Activated CD4-positive, alpha-beta T cell treated with anti-CD3 and anti-CD28 coated beads, Interleukin-2, amount 50 U/mL, for 48 hours (primary cell): ENCODE measurements around the gene CFAP99.
"Not testable (repeated sequence)": the region's sequence is repeated elsewhere in the genome, so short reads cannot be mapped to it uniquely, and the experiment has no call there.

ENCODE experiments used
- DNase-seq, 2 experiments: peaks; one replicate each; pipeline ENCODE4 v3.0.0-alpha.2; 2020

The CFAP99 gene

GRCh38 chr4:2449511-2450392 is 31.0 kb downstream of the CFAP99 start:
- DNase-seq = no peak

GRCh38 chr4:2450394-2451035 is 31.8 kb downstream of the CFAP99 start:
- DNase-seq = no peak

GRCh38 chr4:2451036-2451520 is 32.3 kb downstream of the CFAP99 start:
- DNase-seq = no peak

DNA sequence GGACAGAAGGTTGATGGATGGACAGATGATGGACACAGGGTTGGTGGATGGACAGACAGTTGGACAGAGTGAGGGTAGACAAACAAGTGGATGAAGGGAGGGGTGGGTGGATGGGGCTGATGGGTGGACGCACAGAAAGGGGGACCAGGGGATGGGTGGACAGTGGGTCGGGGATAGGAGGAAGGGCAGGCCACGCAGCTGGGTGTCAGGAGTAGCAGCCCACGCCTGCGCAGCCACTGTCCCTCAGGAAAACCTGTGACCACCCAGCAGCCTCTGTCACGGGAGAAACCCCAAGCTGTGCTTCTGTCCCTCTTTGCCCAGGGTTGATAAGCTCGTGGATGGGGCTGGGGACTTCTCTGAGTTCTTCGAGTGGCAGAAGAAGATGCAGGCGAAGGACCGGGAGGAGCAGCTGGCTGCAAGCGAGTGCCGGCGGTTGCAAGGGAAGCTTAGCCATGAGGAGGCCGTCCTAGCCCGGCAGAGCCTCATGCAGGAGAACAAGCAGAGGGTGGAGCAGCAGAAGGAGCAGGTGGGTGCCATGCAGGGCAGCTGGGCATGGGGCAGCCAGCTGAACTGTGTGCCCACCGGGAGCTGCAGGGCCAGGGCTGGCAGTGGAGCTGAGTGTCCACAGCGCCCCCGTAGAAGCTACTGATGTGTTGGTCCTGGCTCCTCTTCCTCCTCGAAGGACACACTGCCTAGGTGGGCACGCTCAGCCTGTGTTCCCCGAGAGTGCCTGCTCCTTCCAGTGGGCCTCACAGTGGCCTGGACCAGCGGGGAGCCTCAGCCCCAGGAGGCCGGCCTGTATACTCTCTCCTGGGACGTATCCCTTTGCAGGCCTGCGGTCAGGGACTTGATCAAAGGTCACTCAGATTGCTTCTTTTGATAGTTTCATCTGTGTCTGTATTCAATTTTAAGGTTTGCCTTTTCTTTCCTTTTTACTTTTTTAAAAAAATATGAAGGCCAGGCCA is 33.3 kb downstream of the CFAP99 start:
- no peak for DNase-seq

- no peak for DNase-seq
These were observed 38.9 kb downstream of the CFAP99 start for GRCh38 chr4:2457481-2458295.

GRCh38 chr4:2458546-2459491 is 40.1 kb downstream of the CFAP99 start:
- DNase-seq = no peak

DNA sequence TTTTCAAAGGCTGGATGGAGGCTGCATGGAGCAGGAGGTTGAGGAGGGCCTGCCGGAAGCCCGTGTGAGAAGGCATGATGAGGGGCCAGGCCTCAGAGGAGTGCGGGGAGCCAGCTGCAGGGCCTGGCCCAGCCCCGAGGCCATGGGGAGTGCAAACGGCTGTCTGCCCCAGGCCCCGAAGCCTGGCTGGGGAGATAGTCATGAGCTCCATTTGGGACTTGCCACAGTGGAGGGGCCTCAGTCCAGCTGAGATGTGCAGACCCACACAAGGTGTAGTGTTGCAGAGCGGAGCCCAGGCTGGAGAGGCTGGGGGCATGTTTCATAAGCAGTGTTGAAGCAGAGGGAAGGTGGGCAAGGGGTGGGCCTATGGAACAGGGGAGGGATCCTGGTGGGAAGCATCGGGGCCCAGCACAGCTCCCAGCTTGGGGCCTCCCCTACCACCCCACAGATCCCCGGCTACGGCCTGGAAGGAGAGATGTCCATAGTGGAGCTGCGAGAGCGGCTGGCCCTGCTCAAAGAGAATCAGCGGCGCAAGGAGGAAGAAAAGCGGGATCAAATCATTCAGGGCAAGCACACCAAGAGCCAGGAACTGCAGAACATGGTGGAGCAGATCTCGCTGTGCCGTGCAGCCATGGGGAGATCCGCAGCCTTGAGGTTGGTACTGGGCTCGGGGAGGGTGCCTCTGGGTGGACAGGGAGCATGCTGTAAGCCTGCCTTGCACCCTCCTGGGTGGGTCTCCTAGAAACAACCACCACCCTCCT is 41.0 kb downstream of the CFAP99 start:
- DNase-seq = no peak

DNA sequence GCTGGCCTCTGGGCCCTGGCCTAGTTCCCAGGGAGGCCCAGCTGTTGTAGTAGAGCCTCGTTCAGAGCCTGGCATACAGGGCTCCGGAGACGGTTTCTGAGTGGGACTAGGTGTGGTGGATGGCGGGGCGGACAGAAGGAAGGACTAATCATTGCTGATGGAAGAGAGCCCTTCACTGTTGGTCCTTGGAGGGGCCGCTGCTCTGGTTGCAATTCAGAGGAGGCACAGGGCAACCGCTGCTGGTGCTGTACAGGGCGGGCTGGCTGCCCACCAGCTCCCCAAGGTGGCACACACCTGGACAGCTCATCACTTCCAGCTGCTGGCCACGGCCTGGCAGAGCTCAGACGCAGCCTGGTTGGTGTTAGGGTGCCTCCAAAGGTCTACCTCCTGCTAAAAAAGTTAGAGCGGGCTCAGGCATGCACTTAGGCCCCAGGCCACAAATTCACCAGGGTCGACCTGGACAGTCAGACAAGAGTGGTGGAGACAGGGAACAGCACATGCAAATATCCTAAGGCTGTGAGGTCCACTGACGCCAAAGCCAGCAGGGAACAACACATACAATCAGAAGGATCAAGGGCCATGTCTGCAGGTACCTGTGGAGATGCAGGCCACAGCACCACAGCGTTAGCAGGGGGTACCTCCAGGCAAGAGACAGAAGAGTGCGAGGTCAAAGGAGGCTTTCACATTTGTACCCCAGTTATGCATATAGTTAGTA is 42.6 kb downstream of the CFAP99 start:
- DNase-seq = no peak

- DNase-seq = peak; percentile 59 to 65
These were observed 43.6 kb downstream of the CFAP99 start for GRCh38 chr4:2462218-2462991.

- no peak for DNase-seq
These were observed 44.4 kb downstream of the CFAP99 start for GRCh38 chr4:2462992-2463762.

- DNase-seq = no peak
These were observed 46.3 kb downstream of the CFAP99 start for GRCh38 chr4:2465032-2465431.

DNA sequence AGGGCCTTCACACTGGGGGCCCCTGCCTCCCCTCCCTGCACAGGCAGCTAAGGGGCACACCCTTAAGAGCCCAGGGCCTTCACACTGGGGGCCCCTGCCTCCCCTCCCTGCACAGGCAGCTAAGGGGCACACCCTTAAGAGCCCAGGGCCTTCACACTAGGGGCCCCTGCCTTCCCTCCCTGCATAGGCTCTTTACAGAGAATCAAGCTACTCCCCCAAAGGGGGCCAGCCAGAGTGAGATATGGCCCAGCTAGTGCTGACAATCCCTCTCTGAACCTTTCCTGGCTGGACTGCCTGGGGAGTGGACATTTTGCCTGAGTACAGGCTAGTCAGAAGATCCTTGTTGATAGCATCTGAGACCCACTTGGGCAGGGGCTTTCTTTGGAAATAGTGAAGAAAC is 46.8 kb downstream of the CFAP99 start:
- DNase-seq = not testable (repeated sequence)

DNA sequence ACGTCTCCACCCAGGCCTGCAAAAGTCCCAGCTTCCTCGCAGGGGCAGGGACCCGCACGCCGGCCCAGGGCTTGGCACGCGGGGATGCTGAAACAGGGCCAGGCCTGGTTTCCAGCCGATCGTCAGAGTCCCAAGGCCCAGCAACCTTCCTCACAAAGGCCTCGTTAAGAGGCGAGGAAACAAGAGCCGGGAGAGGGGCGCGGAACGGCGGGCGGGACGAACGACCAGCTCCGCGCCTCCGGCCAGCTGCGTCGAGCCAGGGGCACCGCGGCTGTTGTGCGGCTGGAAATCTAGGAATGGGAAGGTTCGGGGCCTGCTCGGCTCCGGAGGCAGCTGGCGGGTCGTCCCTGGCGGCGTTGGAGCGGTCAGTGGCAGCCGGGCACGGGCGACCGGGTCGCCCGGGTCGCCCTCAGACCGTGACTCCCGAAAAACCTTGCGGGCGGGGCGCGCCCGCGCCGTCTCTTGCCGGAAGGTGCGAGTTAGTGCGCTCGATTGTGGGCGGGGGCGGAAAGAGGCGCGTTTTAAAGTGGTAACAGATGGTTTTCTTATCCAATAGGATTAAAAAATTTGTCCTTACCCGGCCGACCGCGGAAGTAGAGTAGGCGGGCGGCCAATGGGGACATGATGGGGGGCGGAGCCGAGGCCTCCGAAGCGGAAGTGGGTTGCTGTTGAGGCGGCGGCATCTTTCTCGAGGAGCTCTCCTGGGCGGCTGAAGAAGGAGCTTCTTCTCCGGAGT is 49.9 kb downstream of the CFAP99 start, which contains the start of gene RNF4:
RNF4 (plus strand) TSS at position 651 of the 736 bp plus-strand sequence. CDS start 21,388 bp downstream, outside the sequence.
- DNase-seq = peak; percentile 96 to 97

GRCh38 chr4:2469192-2469984 is 50.6 kb downstream of the CFAP99 start:
- DNase-seq = peak; percentile 76 to 82

DNA sequence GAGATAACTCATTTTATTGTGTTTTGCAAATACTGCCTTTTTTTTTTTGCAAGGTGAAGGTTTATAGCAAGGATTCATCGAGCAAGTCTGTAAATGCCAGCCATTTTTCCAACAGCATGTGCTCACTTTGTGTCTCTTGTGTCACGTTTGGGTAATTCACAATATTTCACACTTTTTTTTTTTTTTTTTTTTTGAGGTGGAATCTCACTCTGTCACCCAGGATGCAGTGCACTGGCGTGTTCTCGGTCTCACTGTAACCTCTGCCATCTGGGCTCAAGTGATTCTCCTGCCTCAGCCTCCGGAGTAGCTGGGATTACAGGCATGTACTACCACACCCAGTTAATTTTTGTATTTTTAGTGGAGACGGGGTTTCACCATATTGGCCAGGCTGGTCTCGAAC is 52.0 kb downstream of the CFAP99 start:
- no peak for DNase-seq

DNA sequence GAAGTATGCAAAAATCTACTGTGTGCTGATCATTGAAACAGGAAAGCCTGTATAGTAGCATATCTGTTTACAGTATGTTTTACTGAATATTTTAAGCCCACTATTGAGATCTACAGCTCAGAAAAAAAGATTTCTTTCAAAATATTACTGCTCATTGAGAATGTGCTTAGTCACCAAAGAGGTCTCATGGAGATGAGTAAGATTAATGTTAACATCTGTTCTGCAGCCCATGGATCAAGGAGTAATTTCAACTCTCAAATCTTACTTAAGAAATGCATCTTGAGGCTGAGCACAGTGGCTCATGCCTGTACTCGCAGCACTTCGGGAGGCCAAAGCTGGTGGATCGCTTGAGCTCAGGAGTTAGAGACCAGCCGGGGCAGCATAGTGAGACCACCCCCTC is 53.4 kb downstream of the CFAP99 start:
- DNase-seq = no peak
